ENCODE results near the gene GPR65. TPM values are rescaled to one million over a fixed set of nuclear protein-coding genes. Genes with fewer than 3 reads are reported as not detected.

Gene GPR65
- polyA plus RNA-seq, 1 of the 3 experiments (the other 2 are of a cell fraction): under 0.01 TPM

GRCh38 chr14:87961246-87961645, 43.7 kb upstream of the GPR65 start:
- Histone ChIP-seq H3K4me3 (ENCODE audit: low read depth in 2 of 2, low read length in 1 of 2) (no peak overlapping the region), H3K9me2 (no peaks in the 10 kb centered on the region), H4K20me1 (ENCODE audit: insufficient read depth) (no peaks in the 10 kb centered on the region), H3F3A (replicated peaks; ENCODE audit: insufficient read depth) (no peaks in the 10 kb centered on the region), H3K4me1 (ENCODE audit: control insufficient read depth in 1 of 2, insufficient read depth in 2 of 2, low read depth in 1 of 2, low read length in 1 of 2) (no peaks in the 10 kb centered on the region), H2AFZ (ENCODE audit: low read depth) (no peak overlapping the region), H3K36me3 (replicated peaks in 1 of 2; ENCODE audit: control insufficient read depth in 1 of 2, insufficient read depth in 2 of 2, low read length in 1 of 2) (peaks cover 2 to 20% of the 10 kb centered on the region in 2 experiments), H3K4me2 (no peak overlapping the region), H3K9me3 (no peaks in the 10 kb centered on the region), H3K79me2 (ENCODE audit: insufficient read depth) (no peaks in the 10 kb centered on the region), H3K27me3 (ENCODE audit: insufficient read depth) (no peaks in the 10 kb centered on the region), H3K27ac (ENCODE audit: low read depth in 2 of 2, low read length in 1 of 2) (no peak overlapping the region), H3K9ac (no peak overlapping the region)
- DNase-seq: no peak
- ChIA-PET CTCF (no interaction called here), POLR2A (no interaction called here)
- WGBS (ENCODE audit: low lambda C conversion rate): 72% methylated on average over 2 of the region's 2 CpGs
- TF ChIP-seq YY1 (IDR thresholded peaks at IDR 0.05; ENCODE audit: low read depth) (no peak), GABPA (IDR thresholded peaks at IDR 0.05; ENCODE audit: low read depth) (no peak), FOSL2 (IDR thresholded peaks at IDR 0.05; ENCODE audit: borderline replicate concordance, low read depth) (no peak), SMC3 (IDR thresholded peaks at IDR 0.05; ENCODE audit: low read depth, low read length) (no peak), FOXM1 (IDR thresholded peaks at IDR 0.05; ENCODE audit: low read depth) (no peak), TEAD4 (IDR thresholded peaks at IDR 0.05; ENCODE audit: borderline replicate concordance, insufficient read depth) (no peak), CTCF (IDR thresholded peaks at IDR 0.05) (no peak), ZBTB33 (IDR thresholded peaks at IDR 0.05; ENCODE audit: borderline replicate concordance, low read depth) (no peak)

GRCh38 chr14:87966816-87967215, 38.1 kb upstream of the GPR65 start:
- Histone ChIP-seq H3K4me1 (ENCODE audit: control insufficient read depth in 1 of 2, insufficient read depth in 2 of 2, low read depth in 1 of 2, low read length in 1 of 2) (no peaks in the 10 kb centered on the region), H3K4me2 (no peak overlapping the region), H3K9me2 (no peaks in the 10 kb centered on the region), H3K79me2 (ENCODE audit: insufficient read depth) (no peaks in the 10 kb centered on the region), H2AFZ (ENCODE audit: low read depth) (no peak overlapping the region), H3K27ac (ENCODE audit: low read depth in 2 of 2, low read length in 1 of 2) (no peak overlapping the region), H3K9me3 (no peaks in the 10 kb centered on the region), H3K9ac (no peak overlapping the region), H3K36me3 (replicated peaks in 1 of 2; ENCODE audit: control insufficient read depth in 1 of 2, insufficient read depth in 2 of 2, low read length in 1 of 2) (peaks cover 7 to 12% of the 10 kb centered on the region in 2 experiments), H3K4me3 (ENCODE audit: low read depth in 2 of 2, low read length in 1 of 2) (no peak overlapping the region), H3K27me3 (ENCODE audit: insufficient read depth) (no peaks in the 10 kb centered on the region), H4K20me1 (ENCODE audit: insufficient read depth) (no peaks in the 10 kb centered on the region), H3F3A (replicated peaks; ENCODE audit: insufficient read depth) (no peaks in the 10 kb centered on the region)
- POLR2A ChIA-PET: no interaction called here
- 72% methylated on average over 3 of the region's 3 CpGs for WGBS (ENCODE audit: low lambda C conversion rate)
- no peak for TF ChIP-seq TCF12 (IDR thresholded peaks at IDR 0.05)
- DNase-seq: no peak
- CTCF ChIA-PET: interaction anchor here (0.7 to 3.6 kb wide), 3 partner anchors 8 to 202 kb away, joined by 3 to 24 read pairs (median 3); no protein-coding TSS in a partner anchor
